ENCODE results near the gene BRD4. TPM values are rescaled to one million over a fixed set of nuclear protein-coding genes. Genes with fewer than 3 reads are reported as not detected.

Gene BRD4
- total RNA-seq, 2 donors from 2014 or later, result 120 to 123 TPM

DNA sequence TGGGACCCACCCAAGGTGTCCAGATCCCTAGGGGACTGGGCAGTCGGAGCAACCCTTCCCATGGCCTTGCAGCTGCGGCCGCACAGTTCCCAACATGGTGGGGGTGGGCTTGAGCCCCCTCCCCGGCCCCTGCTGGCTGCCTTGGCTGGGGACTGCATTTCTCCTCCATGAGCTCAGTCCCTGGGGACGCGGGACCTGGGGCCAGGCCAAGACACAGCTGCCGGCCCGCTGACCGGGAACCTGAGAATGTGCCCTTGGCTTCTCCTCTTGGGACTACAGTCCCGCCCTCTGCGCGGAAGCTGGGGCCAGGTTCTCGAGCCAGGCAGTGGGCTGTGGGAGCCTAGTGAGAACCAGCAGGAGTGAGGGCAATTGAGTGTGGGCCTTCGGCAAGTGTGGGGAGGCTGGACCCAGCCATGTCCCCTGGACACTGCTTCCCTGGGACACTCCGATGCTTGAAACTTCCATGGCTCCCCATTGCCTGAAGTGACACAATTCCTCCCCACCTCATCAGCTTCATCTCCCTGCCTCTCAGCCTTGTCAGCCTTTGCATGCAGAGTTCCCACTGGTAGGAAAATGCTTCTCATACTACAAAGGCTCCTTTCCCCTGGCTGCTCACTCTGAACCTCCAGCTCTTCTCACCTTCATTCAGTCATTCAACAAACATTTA is 118.5 kb downstream of the BRD4 start:
- DNase-seq (no peak), ATAC-seq (no peak)
- H3K4me1 Mint-ChIP-seq, result peaks cover 5% of the 10 kb centered on the region

GRCh38 chr19:15212711-15213110 is 119.6 kb downstream of the BRD4 start:
- ATAC-seq (no peak), DNase-seq (no peak)
- no peak overlapping the region for H3K27ac Mint-ChIP-seq
- H3K36me3 Mint-ChIP-seq (ENCODE audit: low read depth), result no peaks in the 10 kb centered on the region
- H3K4me3 Mint-ChIP-seq, result no peak overlapping the region
- H3K27me3 Mint-ChIP-seq, result no peaks in the 10 kb centered on the region
- no peaks in the 10 kb centered on the region for H3K9me3 ChIP-seq (ENCODE audit: control insufficient read depth, low read length, poor library complexity, severe bottlenecking)
- peaks cover 5% of the 10 kb centered on the region for H3K4me1 Mint-ChIP-seq

More for the DNA sequence above, 118.5 kb downstream of the BRD4 start:
- H3K9me3 ChIP-seq (ENCODE audit: control insufficient read depth, low read length, poor library complexity, severe bottlenecking), result no peaks in the 10 kb centered on the region
- Mint-ChIP-seq H3K27me3 (no peaks in the 10 kb centered on the region), H3K27ac (no peak overlapping the region), H3K36me3 (ENCODE audit: low read depth) (no peaks in the 10 kb centered on the region), H3K4me3 (no peak overlapping the region)

DNA sequence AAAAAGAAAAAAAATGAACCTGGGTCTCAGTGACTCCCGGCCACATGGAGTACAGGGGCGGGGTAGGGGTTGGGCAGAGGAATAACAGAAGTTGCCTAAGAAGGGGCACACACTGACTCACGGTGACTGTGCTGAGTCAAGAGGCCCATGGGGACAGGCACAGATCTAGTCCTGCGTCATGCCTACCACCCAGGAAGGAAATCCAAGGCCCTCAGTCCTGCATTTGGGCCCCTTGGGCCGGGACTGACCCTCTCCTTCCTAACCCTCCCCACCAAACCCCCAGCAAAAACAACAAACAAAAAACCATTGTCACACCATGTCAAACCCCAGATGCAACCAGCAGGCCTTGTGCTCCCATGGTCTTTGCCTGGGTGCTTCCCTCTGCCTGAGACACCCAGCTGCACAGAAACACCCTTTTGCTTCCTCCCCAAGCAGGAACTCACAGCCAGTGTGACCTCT is 122.0 kb downstream of the BRD4 start:
- DNase-seq (no peak), ATAC-seq (peak; percentile 47)
- H3K27me3 Mint-ChIP-seq, result peaks cover 12% of the 10 kb centered on the region
- no peak overlapping the region for H3K4me3 Mint-ChIP-seq
- no peaks in the 10 kb centered on the region for H3K36me3 Mint-ChIP-seq (ENCODE audit: low read depth)
- H3K27ac Mint-ChIP-seq, result no peak overlapping the region
- H3K4me1 Mint-ChIP-seq, result peaks cover 4% of the 10 kb centered on the region
- no peaks in the 10 kb centered on the region for H3K9me3 ChIP-seq (ENCODE audit: control insufficient read depth, low read length, poor library complexity, severe bottlenecking)

DNA sequence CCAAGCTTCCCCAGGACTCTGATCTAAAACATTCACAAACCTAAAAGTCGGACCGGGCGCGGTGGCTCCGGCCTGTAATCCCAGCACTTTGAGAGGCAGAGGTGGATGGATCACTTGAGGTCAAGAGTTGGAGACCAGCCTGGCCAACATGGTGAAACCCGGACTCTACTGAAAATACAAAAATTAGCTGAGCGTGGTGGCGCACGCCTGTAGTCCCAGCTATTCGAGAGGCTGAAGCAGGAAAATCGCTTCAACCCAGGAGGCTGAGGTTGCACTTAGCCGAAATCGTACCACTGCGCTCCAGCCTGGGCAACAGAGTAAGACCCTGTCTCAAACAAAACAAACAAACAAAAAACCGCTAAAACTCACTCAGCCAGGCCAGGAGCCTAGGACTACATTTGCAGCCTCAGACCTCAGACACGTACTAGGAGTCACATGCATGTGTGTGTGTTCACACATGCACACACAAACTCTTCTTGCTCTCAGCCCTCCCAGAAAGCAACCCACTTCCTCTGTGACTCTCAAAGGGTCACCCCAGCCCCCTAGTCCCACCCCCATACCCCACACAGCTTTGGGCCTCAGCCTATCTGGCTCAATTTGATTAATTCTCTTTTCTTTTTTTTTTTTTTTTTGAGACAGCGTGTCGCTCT is 130.8 kb downstream of the BRD4 start:
- H3K9me3 ChIP-seq (ENCODE audit: control insufficient read depth, low read length, poor library complexity, severe bottlenecking), result no peaks in the 10 kb centered on the region
- ATAC-seq (no peak), DNase-seq (no peak)
- H3K36me3 Mint-ChIP-seq (ENCODE audit: low read depth), result peaks cover 12% of the 10 kb centered on the region
- H3K27ac Mint-ChIP-seq, result no peak overlapping the region
- peaks cover 13% of the 10 kb centered on the region for H3K4me1 Mint-ChIP-seq
- H3K4me3 Mint-ChIP-seq, result peak overlapping the region; percentile 81
- peaks cover 66% of the 10 kb centered on the region for H3K27me3 Mint-ChIP-seq

- no peaks in the 10 kb centered on the region for H3K9me3 ChIP-seq (ENCODE audit: control insufficient read depth, low read length, poor library complexity, severe bottlenecking)
- Mint-ChIP-seq H3K27me3 (peaks cover 61% of the 10 kb centered on the region), H3K36me3 (ENCODE audit: low read depth) (peaks cover 12% of the 10 kb centered on the region), H3K4me3 (peak within 1 kb of the TSS; percentile 81), H3K4me1 (peaks cover 13% of the 10 kb centered on the region), H3K27ac (no peak within 1 kb of the TSS)
- DNase-seq (no peak), ATAC-seq (no peak)
Observed at GRCh38 chr19:15200553-15201364, 131.6 kb downstream of the BRD4 start, which contains the start of gene NOTCH3. Gene NOTCH3 (minus strand): TSS chr19:15200995. CDS start chr19:15200905, 90 bp downstream.

DNA sequence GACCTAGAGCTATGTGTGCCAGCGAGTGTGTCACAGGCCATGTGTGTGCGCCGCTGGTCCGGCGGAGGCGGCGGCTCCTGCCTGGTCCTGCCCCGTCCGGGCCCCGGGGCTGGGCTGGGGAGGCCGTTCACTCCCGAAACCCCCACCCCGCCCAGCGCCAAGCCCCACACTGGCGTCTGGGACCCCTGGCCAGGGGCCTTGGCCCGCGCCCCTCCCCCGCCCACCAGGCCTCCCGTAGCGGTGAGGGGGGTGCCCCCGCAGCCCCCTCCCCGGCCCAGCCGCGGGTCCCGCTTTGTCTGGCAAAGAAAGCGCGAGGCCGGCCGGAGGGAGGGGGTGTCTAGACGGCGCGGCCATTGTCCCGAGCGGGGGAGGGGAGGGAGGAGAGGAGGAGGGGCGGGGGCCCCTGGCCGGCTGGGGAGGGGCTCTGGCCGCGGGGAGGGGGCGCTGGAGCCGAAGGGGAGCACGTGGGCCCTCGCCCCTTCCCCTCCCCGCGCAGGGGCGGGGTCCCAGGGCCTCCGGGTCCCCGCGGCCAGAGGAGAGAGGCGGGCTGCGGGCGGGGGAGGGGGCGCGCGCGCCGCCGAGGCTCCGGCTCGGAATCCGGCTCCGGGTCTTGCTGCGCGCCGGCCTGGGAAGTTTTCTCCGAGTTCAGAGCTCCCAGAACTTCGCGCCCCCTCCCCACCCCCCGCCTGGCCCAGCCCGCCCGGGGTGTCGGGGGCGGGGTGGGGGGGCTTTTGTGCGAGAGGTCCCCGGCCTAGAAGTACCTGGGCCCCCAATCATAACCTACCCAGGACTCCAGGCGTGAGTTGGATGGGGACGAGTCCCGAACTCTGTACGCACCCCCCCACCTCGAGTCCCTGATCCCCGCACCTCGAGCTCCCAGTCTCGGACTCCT is 132.4 kb downstream of the BRD4 start:
- Mint-ChIP-seq H3K4me3 (peak overlapping the region; percentile 80), H3K27me3 (peaks cover 60% of the 10 kb centered on the region), H3K4me1 (peaks cover 13% of the 10 kb centered on the region), H3K36me3 (ENCODE audit: low read depth) (peaks cover 12% of the 10 kb centered on the region), H3K27ac (peak overlapping the region; percentile 10)
- ATAC-seq (no peak), DNase-seq (no peak)
- H3K9me3 ChIP-seq (ENCODE audit: control insufficient read depth, low read length, poor library complexity, severe bottlenecking), result no peaks in the 10 kb centered on the region

GRCh38 chr19:15198951-15199660 is 133.2 kb downstream of the BRD4 start:
- Mint-ChIP-seq H3K36me3 (ENCODE audit: low read depth) (peaks cover 15% of the 10 kb centered on the region), H3K4me3 (peak overlapping the region; percentile 80), H3K27me3 (peaks cover 64% of the 10 kb centered on the region), H3K4me1 (peaks cover 16% of the 10 kb centered on the region), H3K27ac (peak overlapping the region; percentile 10)
- H3K9me3 ChIP-seq (ENCODE audit: control insufficient read depth, low read length, poor library complexity, severe bottlenecking), result no peaks in the 10 kb centered on the region
- DNase-seq, result no peak
- no peak for ATAC-seq

DNA sequence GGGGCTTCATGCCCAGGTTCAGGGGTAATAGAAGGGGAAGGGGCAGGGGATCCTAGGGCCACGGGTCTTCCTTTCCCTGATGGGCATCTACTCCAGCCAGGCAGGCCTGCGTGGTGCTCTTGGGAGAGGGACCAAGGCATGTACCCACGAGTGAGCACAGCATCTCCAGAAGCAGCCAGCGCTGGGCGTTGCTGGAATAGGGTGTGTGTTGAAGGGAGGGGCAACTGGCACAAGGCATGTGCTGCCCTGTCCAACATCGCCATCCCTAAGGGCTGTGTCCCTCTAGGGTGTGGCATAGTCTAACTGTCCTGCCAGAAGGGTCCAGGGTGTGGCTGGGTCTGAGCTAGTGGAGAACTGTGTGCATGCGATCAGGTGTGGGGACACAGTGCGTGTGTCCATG is 134.4 kb downstream of the BRD4 start:
- peaks cover 16% of the 10 kb centered on the region for H3K4me1 Mint-ChIP-seq
- no peak overlapping the region for H3K27ac Mint-ChIP-seq

DNA sequence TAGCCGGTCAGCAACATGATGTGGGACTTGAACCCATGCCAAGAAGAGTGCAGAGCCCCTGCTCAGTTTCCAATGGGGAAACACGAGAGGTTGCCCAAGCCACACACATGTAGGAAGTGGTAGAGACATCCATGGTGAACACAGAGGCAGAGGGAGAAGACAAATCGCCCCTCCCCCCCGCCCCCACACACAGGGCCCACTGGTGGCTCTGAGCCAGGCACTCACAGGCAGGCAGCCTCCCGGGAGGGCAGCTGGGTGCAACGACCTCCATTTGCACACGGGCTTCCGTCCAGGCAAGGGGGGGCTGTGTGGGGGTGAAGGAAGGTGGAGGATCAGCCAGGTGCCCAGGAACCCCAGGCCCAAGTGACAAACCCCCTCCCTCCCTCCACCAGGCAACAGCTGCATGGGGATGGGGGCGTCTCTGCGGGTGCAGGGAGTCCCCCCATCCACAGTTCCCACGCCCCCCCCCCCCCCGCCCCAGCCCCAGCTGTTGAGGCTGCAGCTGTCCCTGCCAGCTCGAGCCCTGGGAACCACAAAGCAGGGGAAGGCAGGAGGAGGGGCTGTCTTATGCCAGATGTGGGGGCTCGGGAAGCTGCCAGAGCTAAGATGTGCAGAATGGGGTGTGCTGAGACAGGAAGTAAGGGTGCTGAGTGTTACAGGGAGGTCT is 134.9 kb downstream of the BRD4 start:
- Mint-ChIP-seq H3K27me3 (peaks cover 69% of the 10 kb centered on the region), H3K36me3 (ENCODE audit: low read depth) (peaks cover 12% of the 10 kb centered on the region), H3K4me3 (no peak overlapping the region), H3K4me1 (peaks cover 16% of the 10 kb centered on the region), H3K27ac (no peak overlapping the region)
- no peaks in the 10 kb centered on the region for H3K9me3 ChIP-seq (ENCODE audit: control insufficient read depth, low read length, poor library complexity, severe bottlenecking)
- no peak for DNase-seq
- no peak for ATAC-seq

More for the DNA sequence above, 134.4 kb downstream of the BRD4 start:
- Mint-ChIP-seq H3K36me3 (ENCODE audit: low read depth) (peaks cover 15% of the 10 kb centered on the region), H3K4me3 (no peak overlapping the region), H3K27me3 (peaks cover 69% of the 10 kb centered on the region)
- ATAC-seq (no peak), DNase-seq (no peak)
- H3K9me3 ChIP-seq (ENCODE audit: control insufficient read depth, low read length, poor library complexity, severe bottlenecking), result no peaks in the 10 kb centered on the region

DNA sequence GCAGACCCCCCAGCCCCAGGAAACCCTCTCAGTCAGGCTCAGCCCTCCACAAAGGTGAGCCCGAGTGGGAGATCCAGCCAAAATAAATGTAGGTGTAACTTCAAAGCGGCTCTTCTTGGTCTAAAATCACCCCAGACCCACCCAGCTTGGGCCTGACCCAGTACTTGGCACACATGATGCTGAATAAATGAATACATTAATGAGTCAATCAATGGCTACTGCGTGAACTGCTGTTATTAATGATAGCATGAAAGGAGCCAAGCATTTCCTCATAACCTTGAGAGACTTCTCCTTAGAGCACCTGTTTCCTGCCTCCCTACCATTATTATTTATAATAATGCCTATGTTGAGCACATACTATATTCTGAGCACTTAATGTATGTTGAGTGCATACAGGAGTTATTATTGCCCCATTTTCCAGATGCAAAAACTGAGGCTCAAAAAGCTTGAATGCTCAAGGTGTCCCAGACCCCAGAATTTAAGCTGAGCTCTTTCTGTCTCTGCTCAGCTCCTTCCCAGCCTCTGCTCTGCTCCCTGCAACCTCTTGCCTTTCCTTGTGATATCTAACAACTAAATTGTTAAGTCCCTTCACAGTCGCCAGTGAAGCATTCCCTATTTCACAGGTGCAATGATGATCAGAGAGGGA is 135.9 kb downstream of the BRD4 start:
- DNase-seq (no peak), ATAC-seq (no peak)
- H3K9me3 ChIP-seq (ENCODE audit: control insufficient read depth, low read length, poor library complexity, severe bottlenecking), result no peaks in the 10 kb centered on the region
- Mint-ChIP-seq H3K36me3 (ENCODE audit: low read depth) (peaks cover 12% of the 10 kb centered on the region), H3K27ac (no peak overlapping the region), H3K4me1 (peaks cover 16% of the 10 kb centered on the region), H3K27me3 (peaks cover 69% of the 10 kb centered on the region), H3K4me3 (no peak overlapping the region)

All from T-helper 17 cell (primary cell).